Peyer's patch (tissue), 4 donors: Measurements from ENCODE around the gene RACK1.

ENCODE experiments used
- CTCF ChIP-seq, 6 experiments: fragments of 450-650 bp in 4 of 6; fragments of 200-600 bp in 2 of 6; sonication (generic) in 1 of 6; IDR thresholded peaks; one replicate each; pipeline ENCODE4 v1.5.1; 2017 to 2019; ENCODE audit warnings: antibody characterized with exemption in 6 of 6, mild to moderate bottlenecking in 3 of 6, moderate library complexity in 1 of 6
- POLR2A ChIP-seq, 2 donors: fragments of 450-650 bp; IDR thresholded peaks; one replicate each; pipeline ENCODE4 v1.5.1; 2017; ENCODE audit warnings: antibody characterized with exemption in 2 of 2, mild to moderate bottlenecking in 2 of 2, moderate library complexity in 2 of 2

DNA sequence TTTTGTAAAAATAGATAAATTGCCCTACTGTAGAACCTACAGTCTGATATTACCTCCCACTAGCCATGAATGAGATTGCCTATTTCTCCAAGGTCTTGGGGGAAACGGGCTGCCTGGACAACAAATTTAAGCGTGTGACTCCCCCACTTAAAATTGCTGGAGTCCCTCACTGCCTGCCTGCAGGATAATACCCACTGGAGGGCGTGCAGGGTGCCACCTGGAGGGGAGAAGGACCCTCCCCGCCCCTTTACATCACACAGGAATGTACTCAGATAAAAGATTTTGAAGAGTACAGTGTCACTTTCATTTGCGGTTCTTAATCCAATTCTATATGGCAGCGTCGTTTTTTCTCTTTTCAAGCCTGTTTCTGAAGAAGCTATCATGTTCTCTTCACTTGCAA lies 32.5 kb downstream of the RACK1 start:
- no peak for TF ChIP-seq CTCF (IDR thresholded peaks at IDR 0.05)
- TF ChIP-seq POLR2A (IDR thresholded peaks at IDR 0.05): no peak
